ENCODE results near the gene AIFM2.
A peak's percentile ranks its signal among the peaks of the same experiment; 100 is the strongest.
"Not testable (repeated sequence)": the region's sequence is repeated elsewhere in the genome, so short reads cannot be mapped to it uniquely, and the experiment has no call there.

AIFM2 gene

GRCh38 chr10:70124918-70125317 is 7.7 kb downstream of the AIFM2 start:
- no peaks in the 10 kb centered on the region for H3K9me3 ChIP-seq (ENCODE audit: severe bottlenecking)
- no peak overlapping the region for H3K4me3 ChIP-seq (ENCODE audit: low read depth, low read length)
- no peaks in the 10 kb centered on the region for H3K27me3 ChIP-seq (ENCODE audit: insufficient read depth, low read depth, severe bottlenecking)
- TF ChIP-seq CTCF (IDR thresholded peaks at IDR 0.05; ENCODE audit: low read depth, low read length) = no peak
- DNase-seq = no peak
- no peak overlapping the region for H3K27ac ChIP-seq
- H3K36me3 ChIP-seq = peaks cover 2% of the 10 kb centered on the region

- DNase-seq = no peak
- Histone ChIP-seq H3K27me3 (ENCODE audit: insufficient read depth, low read depth, severe bottlenecking) (no peaks in the 10 kb centered on the region), H3K9me3 (ENCODE audit: severe bottlenecking) (no peaks in the 10 kb centered on the region), H3K36me3 (peaks cover 5% of the 10 kb centered on the region), H3K4me3 (ENCODE audit: low read depth, low read length) (no peak overlapping the region), H3K27ac (no peak overlapping the region)
- no peak for TF ChIP-seq CTCF (IDR thresholded peaks at IDR 0.05; ENCODE audit: low read depth, low read length)
Observed at GRCh38 chr10:70124415-70124814, 8.2 kb downstream of the AIFM2 start.

- Histone ChIP-seq H3K36me3 (peaks cover 10% of the 10 kb centered on the region), H3K9me3 (ENCODE audit: severe bottlenecking) (no peaks in the 10 kb centered on the region)
- DNase-seq = no peak
Observed at GRCh38 chr10:70123817-70124216, 8.8 kb downstream of the AIFM2 start.

GRCh38 chr10:70123166-70123565 is 9.5 kb downstream of the AIFM2 start:
- DNase-seq = peak; percentile 34
- not testable (repeated sequence) for H3K27me3 ChIP-seq (ENCODE audit: insufficient read depth, low read depth, severe bottlenecking); H3K9me3 ChIP-seq (ENCODE audit: severe bottlenecking); H3K27ac ChIP-seq; H3K4me3 ChIP-seq (ENCODE audit: low read depth, low read length)
- H3K36me3 ChIP-seq = peaks cover 10% of the 10 kb centered on the region; the same call in 1 of the 2 replicates

More at GRCh38 chr10:70123817-70124216, 8.8 kb downstream of the AIFM2 start:
- Histone ChIP-seq H3K27me3 (ENCODE audit: insufficient read depth, low read depth, severe bottlenecking) (no peaks in the 10 kb centered on the region), H3K4me3 (ENCODE audit: low read depth, low read length) (no peak overlapping the region), H3K27ac (no peak overlapping the region)
- TF ChIP-seq CTCF (IDR thresholded peaks at IDR 0.05; ENCODE audit: low read depth, low read length) = no peak

- TF ChIP-seq CTCF (IDR thresholded peaks at IDR 0.05; ENCODE audit: low read depth, low read length) = no peak
- H3K27ac ChIP-seq = no peak overlapping the region
- DNase-seq = no peak
Observed at GRCh38 chr10:70122742-70123141, 9.9 kb downstream of the AIFM2 start.

GRCh38 chr10:70121281-70121949 is 11.2 kb downstream of the AIFM2 start:
- H3K9me3 ChIP-seq (ENCODE audit: severe bottlenecking) = no peaks in the 10 kb centered on the region
- H3K4me3 ChIP-seq (ENCODE audit: low read depth, low read length) = no peak overlapping the region
- no peak for TF ChIP-seq CTCF (IDR thresholded peaks at IDR 0.05; ENCODE audit: low read depth, low read length)
- no peaks in the 10 kb centered on the region for H3K27me3 ChIP-seq (ENCODE audit: insufficient read depth, low read depth, severe bottlenecking)
- DNase-seq = no peak
- peaks cover 13% of the 10 kb centered on the region; the same call in 1 of the 2 replicates for H3K36me3 ChIP-seq
- no peak overlapping the region for H3K27ac ChIP-seq

More at GRCh38 chr10:70122742-70123141, 9.9 kb downstream of the AIFM2 start:
- Histone ChIP-seq H3K36me3 (peaks cover 10% of the 10 kb centered on the region; the same call in 1 of the 2 replicates), H3K9me3 (ENCODE audit: severe bottlenecking) (no peaks in the 10 kb centered on the region), H3K27me3 (ENCODE audit: insufficient read depth, low read depth, severe bottlenecking) (no peaks in the 10 kb centered on the region), H3K4me3 (ENCODE audit: low read depth, low read length) (no peak overlapping the region)

All from WERI-Rb-1 (cell line).